ENCODE measurements around the gene HERPUD1. TPM values are rescaled to one million over a fixed set of nuclear protein-coding genes. Genes with fewer than 3 reads are reported as not detected.

The HERPUD1 gene
- total and polyA plus RNA-seq, 8 donors, result 78.2 to 298 (median 203) TPM

- intact Hi-C loops (cut with DNase I), result no loop called here
- ATAC-seq, result no peak
- WGBS, 2 donors, result 94 to 95% methylated on average over 2 of the region's 2 CpGs
- TF ChIP-seq CTCF (IDR thresholded peaks at IDR 0.05), result no peak
- no peak overlapping the region for H3K27ac ChIP-seq
- no peaks in the 10 kb centered on the region for H3K9me3 ChIP-seq
- no peak for FAIRE-seq
- peaks cover 0 to 17% (median 5%) of the 10 kb centered on the region in 3 donors for H3K4me1 ChIP-seq
- H3K4me3 ChIP-seq, result no peak overlapping the region
- no peaks in the 10 kb centered on the region for H3K27me3 ChIP-seq
- H3K36me3 ChIP-seq, result no peaks in the 10 kb centered on the region
- DNase-seq, result no peak
These were observed 55.8 kb downstream of the HERPUD1 start for GRCh38 chr16:56987692-56988091.

GRCh38 chr16:56988161-56988947, 56.4 kb downstream of the HERPUD1 start:
- peaks cover 0 to 17% (median 5%) of the 10 kb centered on the region in 3 donors for H3K4me1 ChIP-seq
- ATAC-seq, result peak in 3 of 4 donors; percentile 2 to 7 (median 3)
- no peaks in the 10 kb centered on the region for H3K36me3 ChIP-seq
- H3K4me3 ChIP-seq, result peak overlapping the region in 2 of 4 donors; percentile 65 to 79
- WGBS, 2 donors, result 91 to 93% methylated on average over 6 of the region's 6 CpGs
- H3K27me3 ChIP-seq, result no peaks in the 10 kb centered on the region
- intact Hi-C loops (cut with DNase I), result no loop called here
- peak overlapping the region in 1 of 4 donors; percentile 67 for H3K27ac ChIP-seq
- DNase-seq, result no peak
- no peak for FAIRE-seq
- TF ChIP-seq CTCF (IDR thresholded peaks at IDR 0.05), result no peak
- H3K9me3 ChIP-seq, result no peaks in the 10 kb centered on the region

- WGBS, 2 donors, result 8 to 9% methylated on average over 56 to 64 of the region's 64 CpGs
These were observed 57.3 kb downstream of the HERPUD1 start, which contains the start of gene NLRC5 for GRCh38 chr16:56988948-56989945. TSS of gene NLRC5 (plus strand) at chr16:56989557. CDS start at chr16:57020713, 31,156 bp downstream.

GRCh38 chr16:56989988-56990387, 58.0 kb downstream of the HERPUD1 start:
- no peak for TF ChIP-seq CTCF (IDR thresholded peaks at IDR 0.05)
- FAIRE-seq (no peak), ATAC-seq (no peak), DNase-seq (no peak)
- Histone ChIP-seq H3K4me1 (peaks cover 0 to 12% (median 5%) of the 10 kb centered on the region in 3 donors), H3K27ac (peak overlapping the region in 2 of 4 donors; percentile 67 to 70), H3K36me3 (no peaks in the 10 kb centered on the region), H3K4me3 (peak overlapping the region; percentile 47 to 79 (median 66)), H3K9me3 (no peaks in the 10 kb centered on the region), H3K27me3 (no peaks in the 10 kb centered on the region)
- intact Hi-C loops (cut with DNase I), result no loop called here
- 11 to 12% methylated on average over 7 of the region's 7 CpGs for WGBS, 2 donors

More at GRCh38 chr16:56988948-56989945, 57.3 kb downstream of the HERPUD1 start, which contains the start of gene NLRC5:
- ATAC-seq, result peak; percentile 93 to 95 (median 94)
- Histone ChIP-seq H3K36me3 (no peaks in the 10 kb centered on the region), H3K9me3 (no peaks in the 10 kb centered on the region), H3K27ac (peak within 1 kb of the TSS in 3 of 4 donors; percentile 41 to 70 (median 67)), H3K4me1 (peaks cover 0 to 14% (median 5%) of the 10 kb centered on the region in 3 donors), H3K4me3 (peak within 1 kb of the TSS; percentile 47 to 79 (median 66)), H3K27me3 (no peaks in the 10 kb centered on the region)
- TF ChIP-seq CTCF (IDR thresholded peaks at IDR 0.05), result no peak
- peak; percentile 80 to 92 (median 86) for DNase-seq
- intact Hi-C loops (cut with DNase I), result no loop called here
- FAIRE-seq, result no peak
